CD4-positive, alpha-beta T cell treated with Interleukin-1 beta for 1 hour (primary cell): ENCODE results near the gene AQP1.

Experiments
- DNase-seq, 2 donors: peaks; one replicate each; pipeline ENCODE4 v3.0.0-alpha.2; 2020 to 2022

Gene AQP1

DNA sequence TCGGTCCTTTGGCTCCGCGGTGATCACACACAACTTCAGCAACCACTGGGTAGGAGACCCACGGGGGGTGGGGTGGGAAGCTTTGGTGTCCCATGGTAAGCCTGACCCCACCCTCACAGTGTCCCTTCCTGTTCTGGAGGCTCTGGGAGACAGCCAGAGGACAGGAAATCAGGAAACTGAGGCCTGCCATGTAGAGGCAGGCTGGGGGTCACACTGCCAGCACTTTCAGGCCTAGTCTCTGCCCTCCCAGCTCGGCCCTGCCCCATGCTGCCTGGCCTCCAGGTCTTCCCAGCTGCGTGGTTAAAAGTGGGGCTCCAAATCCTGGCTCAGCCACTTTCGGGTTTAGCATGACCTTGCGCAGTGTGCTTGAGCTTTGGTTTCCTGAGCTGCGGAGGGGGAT lies 10.9 kb downstream of the AQP1 start:
- DNase-seq, result no peak

DNA sequence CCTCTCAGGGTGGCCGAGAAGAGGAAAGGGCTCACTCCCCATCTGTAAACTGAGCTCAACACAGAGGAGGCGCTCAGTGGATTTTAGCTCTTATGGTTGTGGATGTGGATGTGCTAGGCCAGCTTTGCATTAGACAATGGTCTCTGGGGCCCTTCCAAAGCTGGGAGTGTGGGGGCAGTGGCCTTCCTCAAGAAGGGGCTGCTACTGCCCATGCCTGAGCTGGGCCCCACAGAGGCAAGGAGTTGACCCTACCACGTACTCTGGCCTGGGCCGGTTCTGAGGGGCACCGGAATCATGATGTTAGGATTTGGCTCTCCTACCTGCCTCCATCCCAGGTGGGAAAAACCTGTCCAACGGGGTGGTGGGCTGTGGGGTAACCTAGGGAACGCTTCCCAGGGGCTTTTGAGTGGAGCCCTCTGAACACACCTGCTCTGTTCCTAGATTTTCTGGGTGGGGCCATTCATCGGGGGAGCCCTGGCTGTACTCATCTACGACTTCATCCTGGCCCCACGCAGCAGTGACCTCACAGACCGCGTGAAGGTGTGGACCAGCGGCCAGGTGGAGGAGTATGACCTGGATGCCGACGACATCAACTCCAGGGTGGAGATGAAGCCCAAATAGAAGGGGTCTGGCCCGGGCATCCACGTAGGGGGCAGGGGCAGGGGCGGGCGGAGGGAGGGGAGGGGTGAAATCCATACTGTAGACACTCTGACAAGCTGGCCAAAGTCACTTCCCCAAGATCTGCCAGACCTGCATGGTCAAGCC lies 11.5 kb downstream of the AQP1 start:
- no peak for DNase-seq

DNA sequence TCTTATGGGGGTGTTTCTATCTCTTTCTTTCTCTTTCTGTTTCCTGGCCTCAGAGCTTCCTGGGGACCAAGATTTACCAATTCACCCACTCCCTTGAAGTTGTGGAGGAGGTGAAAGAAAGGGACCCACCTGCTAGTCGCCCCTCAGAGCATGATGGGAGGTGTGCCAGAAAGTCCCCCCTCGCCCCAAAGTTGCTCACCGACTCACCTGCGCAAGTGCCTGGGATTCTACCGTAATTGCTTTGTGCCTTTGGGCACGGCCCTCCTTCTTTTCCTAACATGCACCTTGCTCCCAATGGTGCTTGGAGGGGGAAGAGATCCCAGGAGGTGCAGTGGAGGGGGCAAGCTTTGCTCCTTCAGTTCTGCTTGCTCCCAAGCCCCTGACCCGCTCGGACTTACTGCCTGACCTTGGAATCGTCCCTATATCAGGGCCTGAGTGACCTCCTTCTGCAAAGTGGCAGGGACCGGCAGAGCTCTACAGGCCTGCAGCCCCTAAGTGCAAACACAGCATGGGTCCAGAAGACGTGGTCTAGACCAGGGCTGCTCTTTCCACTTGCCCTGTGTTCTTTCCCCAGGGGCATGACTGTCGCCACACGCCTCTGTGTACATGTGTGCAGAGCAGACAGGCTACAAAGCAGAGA lies 12.2 kb downstream of the AQP1 start:
- no peak for DNase-seq

DNA sequence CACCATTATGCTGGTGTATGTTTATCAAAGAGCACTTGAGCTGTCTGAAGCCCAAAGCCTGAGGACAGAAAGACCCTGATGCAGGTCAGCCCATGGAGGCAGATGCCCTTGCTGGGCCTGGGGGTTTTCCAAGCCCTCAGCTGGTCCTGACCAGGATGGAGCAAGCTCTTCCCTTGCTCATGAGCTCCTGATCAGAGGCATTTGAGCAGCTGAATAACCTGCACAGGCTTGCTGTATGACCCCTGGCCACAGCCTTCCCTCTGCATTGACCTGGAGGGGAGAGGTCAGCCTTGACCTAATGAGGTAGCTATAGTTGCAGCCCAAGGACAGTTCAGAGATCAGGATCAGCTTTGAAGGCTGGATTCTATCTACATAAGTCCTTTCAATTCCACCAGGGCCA lies 13.0 kb downstream of the AQP1 start:
- DNase-seq, result no peak

DNA sequence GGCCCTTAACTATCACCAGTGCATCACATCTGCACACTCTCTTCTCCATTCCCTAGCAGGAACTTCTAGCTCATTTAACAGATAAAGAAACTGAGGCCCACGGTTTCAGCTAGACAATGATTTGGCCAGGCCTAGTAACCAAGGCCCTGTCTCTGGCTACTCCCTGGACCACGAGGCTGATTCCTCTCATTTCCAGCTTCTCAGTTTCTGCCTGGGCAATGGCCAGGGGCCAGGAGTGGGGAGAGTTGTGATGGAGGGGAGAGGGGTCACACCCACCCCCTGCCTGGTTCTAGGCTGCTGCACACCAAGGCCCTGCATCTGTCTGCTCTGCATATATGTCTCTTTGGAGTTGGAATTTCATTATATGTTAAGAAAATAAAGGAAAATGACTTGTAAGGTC lies 13.5 kb downstream of the AQP1 start:
- DNase-seq, result no peak

DNA sequence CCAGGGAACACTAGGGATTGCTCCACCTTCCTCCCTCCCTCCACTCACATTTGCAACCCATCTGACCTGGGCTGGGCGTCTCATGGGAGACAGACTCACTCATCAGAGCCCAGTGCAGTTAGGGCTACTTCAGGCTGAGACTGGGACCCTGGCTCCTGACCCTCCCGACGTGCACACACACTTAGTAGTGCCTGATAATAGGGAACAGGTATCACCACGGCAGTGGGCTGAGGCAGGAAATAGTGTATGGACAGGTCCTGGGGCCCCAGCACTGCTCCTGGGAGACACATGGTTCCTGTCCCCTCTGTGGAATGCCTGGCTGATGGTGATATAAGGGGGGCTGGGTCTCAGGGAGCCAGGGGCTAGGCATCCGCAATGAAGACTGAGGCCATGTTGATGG lies 14.3 kb downstream of the AQP1 start:
- DNase-seq, result no peak

DNA sequence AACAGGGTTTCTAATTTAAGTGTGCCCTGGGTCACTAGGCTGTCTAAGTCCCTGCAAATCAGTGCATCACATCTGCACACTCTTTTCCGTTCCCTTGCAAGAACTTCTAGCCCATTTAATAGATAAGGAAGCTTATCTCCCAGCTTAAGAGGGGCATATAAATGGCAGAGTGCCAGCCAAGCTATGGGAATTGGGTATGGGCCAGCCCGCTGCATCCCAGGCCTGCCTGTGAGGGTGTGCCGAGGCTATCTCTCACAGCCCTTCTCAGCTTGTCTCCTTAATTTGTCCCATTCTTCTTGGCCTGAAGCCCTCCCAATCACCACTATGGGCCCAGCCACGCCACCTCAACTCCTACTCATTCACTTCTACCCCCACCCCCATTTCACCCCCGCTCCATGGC lies 14.7 kb downstream of the AQP1 start:
- DNase-seq, result no peak

DNA sequence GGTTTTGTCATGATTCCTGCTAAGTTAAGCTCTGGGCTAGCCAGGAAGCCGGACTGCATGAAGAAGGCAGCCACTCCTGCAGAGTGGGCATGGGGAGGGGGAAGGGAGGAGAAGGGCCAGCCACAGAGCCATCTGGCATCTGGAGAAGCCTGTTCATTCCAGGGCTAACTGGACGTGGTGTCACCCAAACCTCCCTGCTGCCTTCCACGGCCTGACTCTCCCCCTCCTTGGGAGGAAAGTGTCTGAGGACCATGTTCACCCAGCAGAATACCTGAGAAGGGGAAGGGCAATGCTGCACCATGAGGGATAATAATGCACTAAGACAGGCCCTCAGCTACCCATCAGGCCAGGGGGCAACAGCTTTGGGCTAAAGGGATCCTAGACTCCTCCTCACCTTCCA lies 15.4 kb downstream of the AQP1 start:
- no peak for DNase-seq

DNA sequence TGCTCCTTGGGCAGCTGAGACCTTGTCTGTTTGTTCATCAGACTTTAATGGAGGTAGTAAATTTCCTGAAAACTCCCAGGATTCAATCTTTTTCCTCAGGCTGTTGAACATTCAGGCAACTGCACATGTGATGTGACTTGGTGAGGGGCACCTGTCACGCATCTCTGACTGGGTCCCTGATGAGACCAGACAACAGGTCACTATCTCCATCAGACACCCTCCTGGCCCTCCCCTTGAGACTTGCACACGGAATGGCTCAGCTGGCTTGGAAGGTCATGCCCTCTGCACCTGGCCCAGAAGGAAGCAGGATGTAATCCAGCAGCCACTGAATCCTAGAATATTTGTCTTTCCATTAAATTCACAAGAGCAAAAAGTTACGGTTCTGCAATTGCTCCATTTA lies 15.9 kb downstream of the AQP1 start:
- no peak for DNase-seq

DNA sequence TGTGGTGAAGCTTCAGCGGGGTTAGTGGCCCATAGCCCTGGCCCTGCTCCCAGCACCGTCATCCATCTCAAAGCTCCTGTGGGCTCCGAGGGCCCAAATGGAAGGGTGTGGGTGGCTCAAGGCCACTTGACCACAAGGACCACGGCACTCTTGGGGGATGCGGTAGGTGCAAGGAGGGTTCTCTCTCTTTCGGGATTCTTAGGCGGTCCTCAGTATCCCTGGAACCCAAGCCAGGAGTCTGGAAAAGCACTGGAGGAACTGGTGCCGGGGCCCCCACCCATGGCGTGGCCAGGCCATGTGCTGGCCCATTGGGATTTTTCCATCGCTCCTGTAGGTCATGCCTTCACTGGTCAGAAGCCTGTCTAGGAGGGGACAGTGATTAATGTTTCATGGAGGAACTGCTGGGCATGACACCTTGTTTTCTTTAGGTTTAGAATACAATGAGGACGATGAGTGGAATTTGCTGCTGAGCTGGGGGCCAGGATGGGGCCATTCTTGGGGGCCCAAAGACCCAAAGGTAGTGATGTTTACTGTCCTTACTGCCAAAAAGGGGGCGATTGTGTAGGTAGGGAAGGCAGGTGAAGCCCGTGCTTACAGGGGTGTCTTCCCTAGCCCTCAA lies 16.7 kb downstream of the AQP1 start:
- no peak for DNase-seq

DNA sequence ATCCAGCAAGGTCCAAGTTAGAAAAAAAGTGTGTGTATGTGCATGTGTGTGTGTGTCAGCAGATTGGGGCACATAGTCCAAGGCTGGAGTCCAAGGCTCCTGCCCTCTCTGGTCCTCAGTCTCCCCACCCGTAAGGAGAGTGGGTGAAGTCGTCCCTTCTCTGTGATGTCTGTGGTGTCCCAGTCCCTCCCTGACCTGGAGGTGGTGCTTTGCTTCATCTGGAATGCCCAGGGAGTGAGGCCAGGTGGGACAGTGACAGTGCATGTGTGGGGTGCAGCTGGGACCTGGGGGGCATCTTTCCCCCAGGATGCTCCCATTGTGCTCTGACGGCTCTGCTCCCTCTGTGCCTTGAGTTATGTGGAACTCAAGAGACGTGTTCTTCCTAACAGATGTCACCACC lies 18.0 kb downstream of the AQP1 start:
- DNase-seq, result no peak

DNA sequence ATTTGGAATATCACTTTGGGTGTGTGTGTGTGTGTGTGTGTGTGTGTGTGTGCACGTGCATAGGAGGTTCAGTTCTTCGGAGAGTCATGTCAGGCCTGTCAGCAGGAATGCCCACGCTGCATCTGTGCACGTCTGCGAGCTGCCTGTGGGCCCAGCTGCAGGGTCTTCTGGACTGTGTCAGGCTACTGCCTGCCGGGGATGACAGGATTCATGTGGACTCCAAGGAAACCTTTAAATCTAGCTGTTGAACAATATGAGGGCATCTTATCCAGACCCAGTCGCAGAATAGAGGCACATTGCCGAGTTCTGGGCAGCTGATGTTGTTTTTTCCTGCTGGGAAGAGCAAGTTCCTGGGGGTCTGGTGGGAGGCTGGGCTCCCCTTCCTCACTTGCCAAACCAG lies 19.0 kb downstream of the AQP1 start:
- no peak for DNase-seq

DNA sequence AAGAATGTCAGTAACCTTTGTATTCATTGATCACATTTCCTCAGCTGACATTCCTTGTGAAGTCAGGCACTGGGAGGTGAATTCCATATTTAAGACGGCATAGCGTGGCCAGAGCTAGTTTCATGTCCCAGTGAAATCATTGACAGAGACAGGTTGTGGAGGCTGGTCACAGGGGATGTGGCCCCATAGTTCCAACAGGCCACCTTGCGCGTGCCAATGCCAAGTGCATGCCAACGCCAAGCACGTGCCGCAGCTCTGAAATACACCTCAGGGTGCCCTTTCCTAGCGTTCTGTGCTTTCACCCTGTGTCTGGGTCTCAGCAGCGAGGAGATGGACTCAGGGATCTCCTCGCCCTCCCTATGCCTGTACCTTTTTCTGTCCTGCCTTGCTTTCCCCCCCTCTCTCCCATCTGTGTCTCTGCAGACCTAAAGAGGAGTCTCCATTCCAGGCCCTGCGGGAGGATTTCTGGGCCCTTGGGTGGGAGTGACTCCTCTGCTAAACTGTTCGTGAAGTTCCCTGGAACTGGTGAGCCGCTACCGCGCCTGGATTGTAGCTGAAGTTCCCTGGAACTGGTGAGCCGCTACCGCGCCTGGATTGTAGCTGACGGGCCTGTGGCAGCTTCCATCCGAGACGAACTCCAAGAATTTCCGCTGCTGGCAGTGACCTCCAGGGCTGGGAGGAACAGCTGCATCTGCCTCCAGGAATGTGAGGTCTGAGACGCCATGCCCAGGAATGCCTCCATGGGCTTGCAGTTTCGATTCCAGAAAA lies 19.7 kb downstream of the AQP1 start:
- DNase-seq, result no peak

DNA sequence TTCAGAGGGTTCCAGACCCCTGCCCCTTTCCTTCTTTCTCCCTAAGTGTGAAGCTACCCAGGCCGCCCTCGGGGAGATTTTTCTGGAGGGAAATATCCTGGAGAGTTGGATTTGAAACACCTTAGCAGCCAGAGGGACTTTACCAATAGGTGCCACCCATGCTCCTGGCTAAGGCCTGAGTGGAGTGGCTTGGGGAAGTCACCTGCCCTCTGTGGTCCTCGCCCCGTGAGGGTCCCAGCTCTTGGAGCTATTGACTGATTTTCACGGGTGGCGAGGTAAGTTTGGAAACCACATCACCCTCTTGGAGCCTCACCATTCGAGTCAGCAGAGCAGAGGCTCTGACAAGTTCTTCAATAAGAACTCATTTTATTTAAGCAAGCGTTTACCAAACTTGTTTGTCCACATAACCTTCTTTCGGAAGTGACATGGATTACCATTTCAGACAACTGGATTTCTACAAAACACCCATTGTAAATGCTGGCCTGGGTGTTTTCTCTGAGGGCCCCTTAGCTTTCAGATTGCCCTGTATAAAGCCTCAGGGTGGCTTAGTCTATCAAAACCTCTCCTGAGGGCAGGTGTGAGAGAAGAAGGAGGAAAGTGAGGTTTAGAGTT lies 20.4 kb downstream of the AQP1 start:
- DNase-seq, result no peak

DNA sequence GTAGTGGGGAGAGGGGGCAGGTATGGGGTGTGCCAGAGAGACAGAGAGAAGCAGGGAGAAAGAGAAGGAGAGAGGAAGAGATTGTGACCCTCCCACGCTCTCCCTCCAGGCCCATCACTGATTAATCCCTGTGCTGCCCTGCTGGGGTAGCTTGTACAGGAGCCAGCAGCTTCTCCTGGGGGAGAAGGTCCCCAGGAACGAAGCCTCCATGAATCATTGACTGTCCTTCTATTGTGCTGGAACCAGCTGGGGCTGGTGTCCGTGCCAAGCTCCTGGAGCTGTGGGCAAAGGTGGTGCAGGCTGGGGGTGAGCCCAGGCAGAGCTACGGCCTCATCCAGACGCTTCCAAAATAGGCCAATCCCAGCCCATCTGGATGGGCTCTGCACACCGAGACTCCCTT lies 20.9 kb downstream of the AQP1 start:
- DNase-seq, result no peak

DNA sequence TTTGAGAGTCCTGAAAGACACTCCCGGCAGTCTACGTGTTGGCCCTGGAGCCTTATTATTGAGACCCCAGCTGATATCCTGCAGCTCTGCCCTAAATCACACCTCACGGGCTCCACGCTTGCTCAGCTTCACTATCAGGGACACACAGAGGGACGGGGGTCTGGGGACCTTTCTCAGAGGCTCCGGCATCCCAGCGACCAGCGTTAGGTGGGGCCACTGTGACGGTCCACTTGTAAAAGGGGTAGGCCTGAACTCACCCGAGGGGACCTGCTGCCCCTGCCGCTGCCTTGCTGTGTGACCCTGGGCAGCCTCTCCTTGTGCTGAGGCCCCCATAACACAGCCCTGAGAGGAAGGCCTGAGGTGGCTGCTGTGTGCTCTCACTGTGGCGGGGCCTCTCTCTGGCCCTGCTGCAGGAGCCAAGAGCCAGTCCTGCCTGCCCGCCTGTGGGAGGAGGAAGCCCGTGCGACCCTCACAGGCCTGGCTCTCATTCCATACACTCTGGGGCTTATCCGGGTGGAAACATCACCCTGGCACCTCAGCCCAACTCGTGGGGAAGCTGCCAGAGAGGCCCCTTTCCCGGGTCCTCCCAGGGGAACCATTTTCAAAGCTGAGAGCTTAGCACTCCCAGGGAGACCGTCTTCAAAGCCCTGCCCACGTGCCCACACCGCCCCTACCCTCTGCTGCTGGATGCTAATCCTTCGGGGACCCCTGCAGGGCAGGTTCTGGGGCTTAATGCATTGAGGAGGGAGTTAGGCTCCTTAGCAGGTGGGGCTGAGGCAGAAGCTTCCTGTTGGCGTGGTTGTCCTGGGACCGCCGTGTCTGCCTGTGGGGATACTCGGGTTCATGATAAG lies 21.7 kb downstream of the AQP1 start:
- no peak for DNase-seq

DNA sequence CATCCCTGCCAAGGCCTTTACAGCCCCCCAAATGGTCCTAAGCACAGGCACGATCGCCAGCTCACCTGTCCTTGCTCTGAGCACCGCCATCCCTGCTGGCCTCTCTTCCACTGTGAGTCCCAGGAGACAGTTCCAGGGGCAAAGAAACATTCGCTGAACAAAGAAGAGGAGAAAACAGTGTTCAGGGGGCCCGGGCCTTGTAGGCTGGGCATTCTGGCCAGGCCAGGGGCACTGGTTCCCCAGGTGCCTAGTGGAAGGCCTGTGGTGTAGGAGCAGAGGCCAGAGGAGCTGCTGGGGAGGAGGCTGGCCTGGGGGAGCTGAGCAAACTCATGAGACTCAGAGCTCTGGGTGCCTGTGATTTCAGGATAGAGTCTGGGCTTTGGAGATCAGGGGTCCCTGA lies 22.6 kb downstream of the AQP1 start:
- no peak for DNase-seq

DNA sequence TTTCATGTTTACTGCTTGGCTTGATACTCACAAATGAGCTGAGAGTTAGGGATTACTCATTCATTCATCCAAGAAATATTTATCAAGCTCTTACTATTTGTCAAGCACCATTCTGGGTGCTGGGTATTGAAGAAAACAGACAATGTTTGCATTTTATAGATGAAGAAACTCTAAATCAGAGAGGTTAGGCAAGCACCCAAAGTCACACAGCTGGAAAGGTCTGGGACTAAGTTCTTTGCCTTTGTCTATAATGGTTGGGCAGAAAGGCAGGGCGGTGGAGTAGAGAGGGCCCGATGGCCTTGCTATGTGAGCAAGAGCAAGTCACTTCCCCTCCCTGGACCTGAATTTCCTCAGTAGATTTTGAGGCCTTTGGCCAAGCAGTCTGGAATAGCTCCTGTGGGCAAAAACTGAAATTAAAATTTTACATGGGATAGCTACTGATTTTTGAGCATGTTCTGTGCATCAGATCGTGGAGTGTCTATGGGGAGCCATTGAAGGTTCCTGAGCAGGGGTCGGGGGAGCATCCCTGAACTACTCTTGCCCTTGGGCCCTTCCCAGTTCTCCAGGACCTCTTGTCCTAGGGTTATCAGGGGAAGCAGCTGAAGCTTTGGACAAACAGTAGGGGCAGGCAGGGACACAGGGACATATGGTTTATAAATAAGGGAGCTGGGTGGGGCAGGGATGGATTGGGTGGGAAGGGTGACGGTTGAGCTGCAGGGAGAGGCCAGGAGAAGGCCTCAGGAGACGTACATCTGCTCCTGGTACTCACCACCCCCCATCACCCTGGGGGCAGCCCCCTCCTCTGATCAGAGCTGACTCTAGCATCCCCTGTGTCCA lies 23.3 kb downstream of the AQP1 start:
- DNase-seq, result no peak

DNA sequence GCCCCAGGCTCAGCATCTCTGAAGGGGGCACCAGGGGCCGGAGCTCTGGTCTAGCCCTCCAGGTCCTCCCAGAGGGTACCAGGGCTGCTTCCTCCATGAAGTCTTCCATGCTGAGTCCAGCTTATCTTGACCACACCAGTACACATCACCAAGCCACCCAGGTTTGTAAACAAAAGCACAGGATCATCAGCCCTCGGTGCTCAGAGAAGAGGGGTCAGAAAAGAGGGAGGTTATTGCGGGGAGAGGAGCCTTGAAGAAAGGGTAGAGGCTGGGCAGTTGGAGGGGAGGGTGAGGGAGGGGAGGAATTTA lies 23.9 kb downstream of the AQP1 start:
- DNase-seq, result no peak

DNA sequence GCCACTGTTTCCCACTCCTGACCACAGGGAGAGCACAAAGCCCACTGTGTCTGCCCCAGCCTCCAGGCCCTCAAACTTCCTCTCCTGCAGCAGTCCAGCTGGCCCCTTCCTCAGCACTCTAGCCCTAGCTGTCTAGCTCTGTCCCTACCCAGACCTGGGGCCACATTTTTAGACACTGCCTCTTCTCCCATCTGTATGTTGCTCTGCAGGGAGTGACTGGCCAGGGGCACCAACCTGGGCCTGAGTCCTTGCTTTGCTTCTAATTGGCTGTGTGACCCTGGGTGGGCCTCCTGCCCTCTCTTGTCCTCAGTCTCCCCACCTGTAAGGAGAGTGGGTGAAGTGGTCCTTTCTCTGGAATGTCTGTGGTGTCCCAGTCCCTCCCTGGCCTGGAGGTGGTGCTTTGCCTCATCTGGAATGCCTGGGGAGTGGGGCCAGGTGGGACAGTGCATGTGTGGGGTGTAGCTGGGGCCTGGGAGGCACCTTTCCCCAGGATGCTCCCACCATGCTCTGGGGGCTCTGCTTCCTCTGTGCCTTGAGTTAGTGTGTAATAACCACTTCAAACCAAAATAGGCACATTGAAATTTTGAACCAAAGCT lies 25.1 kb downstream of the AQP1 start:
- DNase-seq, result no peak

DNA sequence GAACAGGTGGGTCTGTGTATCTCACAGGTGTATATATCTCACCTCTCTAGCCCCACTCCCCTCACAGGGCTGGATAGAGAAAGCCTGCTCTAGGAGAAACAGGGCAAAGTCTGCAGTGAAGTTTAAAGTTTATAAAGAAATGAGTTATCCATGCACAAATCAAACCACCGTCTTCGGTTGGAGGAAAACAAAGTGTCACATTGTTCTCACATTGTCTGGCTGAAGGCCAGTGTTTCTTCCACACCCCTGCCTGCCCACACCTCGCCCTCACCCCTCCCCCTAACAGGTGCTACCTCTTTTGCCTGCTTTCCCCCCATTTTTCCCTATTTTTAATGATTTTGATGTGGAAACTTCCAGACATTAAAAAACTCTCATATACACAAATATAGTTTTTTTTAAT lies 25.8 kb downstream of the AQP1 start:
- DNase-seq, result no peak
